SK-N-SH treated with all-trans-retinoic acid at 6 μM for 48 hours (cell line): ENCODE results near the gene ADAM22.

Experiments
- ATAC-seq: fragments of 200-7000 bp; cut with Tn5 transposase; 3 replicates; pipeline ENCODE4 v1.9.1; 2020; ENCODE audit warnings: mild to moderate bottlenecking, moderate library complexity
- ARNTL ChIP-seq: fragments of 450-650 bp; formaldehyde crosslinking; IDR thresholded peaks from 2 replicates; pipeline ENCODE4 v1.5.0; 2020; ENCODE audit warnings: low read depth, mild to moderate bottlenecking, moderate library complexity, borderline replicate concordance
- BACH2 ChIP-seq: fragments of 250-450 bp; sonication (Bioruptor Pico); IDR thresholded peaks from 2 replicates; pipeline ENCODE4 v1.9.0; 2021; ENCODE audit warnings: mild to moderate bottlenecking, borderline replicate concordance
- CREB5 ChIP-seq: fragments of 250-450 bp; sonication (Bioruptor Pico); IDR thresholded peaks from 2 replicates; pipeline ENCODE4 v1.5.1; 2020; ENCODE audit warnings: low read depth, mild to moderate bottlenecking, moderate library complexity
- CSDC2 ChIP-seq: fragments of 250-450 bp; sonication (Bioruptor Pico); IDR thresholded peaks from 2 replicates; pipeline ENCODE4 v1.5.0; 2020; ENCODE audit warnings: mild to moderate bottlenecking, moderate library complexity
- ESRRG ChIP-seq: fragments of 250-450 bp; sonication (Bioruptor Pico); IDR thresholded peaks from 2 replicates; pipeline ENCODE4 v1.6.1; 2021; ENCODE audit warnings: mild to moderate bottlenecking
- GLIS3 ChIP-seq: fragments of 250-450 bp; sonication (Bioruptor Pico); IDR thresholded peaks from 2 replicates; pipeline ENCODE4 v1.5.0; 2020; ENCODE audit warnings: mild to moderate bottlenecking, moderate library complexity
- ISL1 ChIP-seq: fragments of 250-450 bp; sonication (Bioruptor Pico); IDR thresholded peaks from 2 replicates; pipeline ENCODE4 v2.1.2; 2022; ENCODE audit warnings: mild to moderate bottlenecking, moderate library complexity
- OSR1 ChIP-seq: fragments of 250-450 bp; sonication (Bioruptor Pico); IDR thresholded peaks from 2 replicates; pipeline ENCODE4 v1.8.0; 2022; ENCODE audit warnings: moderate library complexity, mild to moderate bottlenecking, inconsistent platforms
- POU6F1 ChIP-seq: fragments of 250-450 bp; sonication (Bioruptor Pico); IDR thresholded peaks from 2 replicates; pipeline ENCODE4 v1.8.0; 2021; ENCODE audit warnings: low read depth, mild to moderate bottlenecking, moderate library complexity, borderline replicate concordance
- PPARA ChIP-seq: fragments of 250-450 bp; sonication (Bioruptor Pico); IDR thresholded peaks from 2 replicates; pipeline ENCODE4 v1.5.0; 2020; ENCODE audit warnings: mild to moderate bottlenecking, borderline replicate concordance
- RARB ChIP-seq: fragments of 250-450 bp; sonication (Bioruptor Pico); IDR thresholded peaks from 2 replicates; pipeline ENCODE4 v1.8.0; 2021; ENCODE audit warnings: mild to moderate bottlenecking, moderate library complexity
- SNAI2 ChIP-seq: fragments of 250-450 bp; sonication (Bioruptor Pico); IDR thresholded peaks from 2 replicates; pipeline ENCODE4 v1.5.0; 2020; ENCODE audit warnings: mild to moderate bottlenecking, moderate library complexity
- TCF4 ChIP-seq: fragments of 250-450 bp; sonication (Bioruptor Pico); IDR thresholded peaks from 2 replicates; pipeline ENCODE4 v1.8.0; 2021; ENCODE audit warnings: mild to moderate bottlenecking, moderate library complexity, borderline replicate concordance
- ZC3H10 ChIP-seq: fragments of 250-450 bp; sonication (Bioruptor Pico); IDR thresholded peaks from 2 replicates; pipeline ENCODE4 v1.5.1; 2021; ENCODE audit warnings: mild to moderate bottlenecking, moderate library complexity
- ZFP3 ChIP-seq: fragments of 250-450 bp; sonication (Bioruptor Pico); IDR thresholded peaks from 2 replicates; pipeline ENCODE4 v1.5.0; 2020; ENCODE audit warnings: mild to moderate bottlenecking, moderate library complexity
- ZFP30 ChIP-seq: fragments of 450-650 bp; formaldehyde crosslinking; IDR thresholded peaks from 2 replicates; pipeline ENCODE4 v1.5.0; 2022; ENCODE audit warnings: mild to moderate bottlenecking, moderate library complexity
- ZNF565 ChIP-seq: fragments of 450-650 bp; formaldehyde crosslinking; conservative IDR thresholded peaks from 2 replicates; pipeline ENCODE4 v1.5.0; 2020; ENCODE audit warnings: low read depth, mild to moderate bottlenecking, moderate library complexity
- ZNF70 ChIP-seq: fragments of 450-650 bp; formaldehyde crosslinking; IDR thresholded peaks from 2 replicates; pipeline ENCODE4 v1.5.0; 2020; ENCODE audit warnings: mild to moderate bottlenecking, moderate library complexity
- ZNF8 ChIP-seq: fragments of 450-650 bp; formaldehyde crosslinking; IDR thresholded peaks from 2 replicates; pipeline ENCODE4 v1.5.0; 2020; ENCODE audit warnings: mild to moderate bottlenecking, moderate library complexity
- TF ChIP-seq, protein P1 (sequence below): fragments of 250-450 bp; sonication (Bioruptor Pico); IDR thresholded peaks from 2 replicates; pipeline ENCODE4 v1.5.1; 2021; ENCODE audit warnings: mild to moderate bottlenecking, moderate library complexity
- TF ChIP-seq, protein P2 (sequence below): fragments of 250-450 bp; sonication (Bioruptor Pico); IDR thresholded peaks from 2 replicates; pipeline ENCODE4 v1.5.0; 2020; ENCODE audit warnings: mild to moderate bottlenecking, moderate library complexity
- TF ChIP-seq, protein P3 (sequence below): fragments of 250-450 bp; sonication (Bioruptor Pico); IDR thresholded peaks from 2 replicates; pipeline ENCODE4 v1.8.0; 2020; ENCODE audit warnings: mild to moderate bottlenecking, moderate library complexity, borderline replicate concordance

The ADAM22 gene

GRCh38 chr7:88009651-88010050, 75.6 kb downstream of the ADAM22 start:
- TF ChIP-seq, protein P1, sequence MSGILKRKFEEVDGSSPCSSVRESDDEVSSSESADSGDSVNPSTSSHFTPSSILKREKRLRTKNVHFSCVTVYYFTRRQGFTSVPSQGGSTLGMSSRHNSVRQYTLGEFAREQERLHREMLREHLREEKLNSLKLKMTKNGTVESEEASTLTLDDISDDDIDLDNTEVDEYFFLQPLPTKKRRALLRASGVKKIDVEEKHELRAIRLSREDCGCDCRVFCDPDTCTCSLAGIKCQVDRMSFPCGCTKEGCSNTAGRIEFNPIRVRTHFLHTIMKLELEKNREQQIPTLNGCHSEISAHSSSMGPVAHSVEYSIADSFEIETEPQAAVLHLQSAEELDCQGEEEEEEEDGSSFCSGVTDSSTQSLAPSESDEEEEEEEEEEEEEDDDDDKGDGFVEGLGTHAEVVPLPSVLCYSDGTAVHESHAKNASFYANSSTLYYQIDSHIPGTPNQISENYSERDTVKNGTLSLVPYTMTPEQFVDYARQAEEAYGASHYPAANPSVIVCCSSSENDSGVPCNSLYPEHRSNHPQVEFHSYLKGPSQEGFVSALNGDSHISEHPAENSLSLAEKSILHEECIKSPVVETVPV (CRISPR knock-in tag), result no peak
- no peak for TF ChIP-seq ZFP30 (CRISPR knock-in tag)
- TF ChIP-seq GLIS3 (CRISPR knock-in tag), result no peak
- ATAC-seq, result no peak

DNA sequence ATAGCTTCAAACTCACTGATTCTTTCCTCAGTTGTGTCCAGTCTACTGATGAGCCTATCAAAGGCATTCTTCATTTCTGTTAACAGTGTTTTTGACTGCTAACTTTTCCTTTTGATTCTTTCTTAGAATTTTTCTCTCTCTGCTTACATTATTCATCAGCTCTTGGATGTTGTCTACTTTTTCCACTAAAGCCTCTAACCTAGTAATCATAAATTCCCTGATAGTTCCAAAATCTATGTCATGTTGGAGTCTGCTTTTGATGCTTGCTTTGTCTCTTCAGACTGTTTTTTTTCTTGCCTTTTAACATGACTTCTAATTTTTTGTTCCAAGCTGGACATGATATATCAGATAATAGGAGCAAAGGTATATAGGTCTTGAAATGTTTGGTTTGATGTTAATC, 78.0 kb downstream of the ADAM22 start:
- TF ChIP-seq, protein P2, sequence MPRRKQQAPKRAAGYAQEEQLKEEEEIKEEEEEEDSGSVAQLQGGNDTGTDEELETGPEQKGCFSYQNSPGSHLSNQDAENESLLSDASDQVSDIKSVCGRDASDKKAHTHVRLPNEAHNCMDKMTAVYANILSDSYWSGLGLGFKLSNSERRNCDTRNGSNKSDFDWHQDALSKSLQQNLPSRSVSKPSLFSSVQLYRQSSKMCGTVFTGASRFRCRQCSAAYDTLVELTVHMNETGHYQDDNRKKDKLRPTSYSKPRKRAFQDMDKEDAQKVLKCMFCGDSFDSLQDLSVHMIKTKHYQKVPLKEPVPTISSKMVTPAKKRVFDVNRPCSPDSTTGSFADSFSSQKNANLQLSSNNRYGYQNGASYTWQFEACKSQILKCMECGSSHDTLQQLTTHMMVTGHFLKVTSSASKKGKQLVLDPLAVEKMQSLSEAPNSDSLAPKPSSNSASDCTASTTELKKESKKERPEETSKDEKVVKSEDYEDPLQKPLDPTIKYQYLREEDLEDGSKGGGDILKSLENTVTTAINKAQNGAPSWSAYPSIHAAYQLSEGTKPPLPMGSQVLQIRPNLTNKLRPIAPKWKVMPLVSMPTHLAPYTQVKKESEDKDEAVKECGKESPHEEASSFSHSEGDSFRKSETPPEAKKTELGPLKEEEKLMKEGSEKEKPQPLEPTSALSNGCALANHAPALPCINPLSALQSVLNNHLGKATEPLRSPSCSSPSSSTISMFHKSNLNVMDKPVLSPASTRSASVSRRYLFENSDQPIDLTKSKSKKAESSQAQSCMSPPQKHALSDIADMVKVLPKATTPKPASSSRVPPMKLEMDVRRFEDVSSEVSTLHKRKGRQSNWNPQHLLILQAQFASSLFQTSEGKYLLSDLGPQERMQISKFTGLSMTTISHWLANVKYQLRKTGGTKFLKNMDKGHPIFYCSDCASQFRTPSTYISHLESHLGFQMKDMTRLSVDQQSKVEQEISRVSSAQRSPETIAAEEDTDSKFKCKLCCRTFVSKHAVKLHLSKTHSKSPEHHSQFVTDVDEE (CRISPR knock-in tag), result no peak
- TF ChIP-seq ZFP3 (CRISPR knock-in tag), result no peak
- TF ChIP-seq CREB5 (CRISPR knock-in tag), result no peak
- no peak for TF ChIP-seq PPARA
- TF ChIP-seq SNAI2, result no peak
- no peak for TF ChIP-seq CSDC2 (CRISPR knock-in tag)
- TF ChIP-seq RARB, result no peak
- TF ChIP-seq POU6F1, result no peak
- no peak for TF ChIP-seq ZNF565 (CRISPR knock-in tag)
- TF ChIP-seq ZNF8 (CRISPR knock-in tag), result no peak
- TF ChIP-seq ZFP30 (CRISPR knock-in tag), result no peak
- TF ChIP-seq, protein P1 (CRISPR knock-in tag), result no peak
- TF ChIP-seq GLIS3 (CRISPR knock-in tag), result no peak
- TF ChIP-seq ISL1 (CRISPR knock-in tag), result no peak
- TF ChIP-seq OSR1 (CRISPR knock-in tag), result no peak
- no peak for TF ChIP-seq ZC3H10
- no peak for TF ChIP-seq ARNTL (CRISPR knock-in tag)
- TF ChIP-seq ZNF70 (CRISPR knock-in tag), result no peak
- TF ChIP-seq BACH2, result no peak
- TF ChIP-seq, protein P3, sequence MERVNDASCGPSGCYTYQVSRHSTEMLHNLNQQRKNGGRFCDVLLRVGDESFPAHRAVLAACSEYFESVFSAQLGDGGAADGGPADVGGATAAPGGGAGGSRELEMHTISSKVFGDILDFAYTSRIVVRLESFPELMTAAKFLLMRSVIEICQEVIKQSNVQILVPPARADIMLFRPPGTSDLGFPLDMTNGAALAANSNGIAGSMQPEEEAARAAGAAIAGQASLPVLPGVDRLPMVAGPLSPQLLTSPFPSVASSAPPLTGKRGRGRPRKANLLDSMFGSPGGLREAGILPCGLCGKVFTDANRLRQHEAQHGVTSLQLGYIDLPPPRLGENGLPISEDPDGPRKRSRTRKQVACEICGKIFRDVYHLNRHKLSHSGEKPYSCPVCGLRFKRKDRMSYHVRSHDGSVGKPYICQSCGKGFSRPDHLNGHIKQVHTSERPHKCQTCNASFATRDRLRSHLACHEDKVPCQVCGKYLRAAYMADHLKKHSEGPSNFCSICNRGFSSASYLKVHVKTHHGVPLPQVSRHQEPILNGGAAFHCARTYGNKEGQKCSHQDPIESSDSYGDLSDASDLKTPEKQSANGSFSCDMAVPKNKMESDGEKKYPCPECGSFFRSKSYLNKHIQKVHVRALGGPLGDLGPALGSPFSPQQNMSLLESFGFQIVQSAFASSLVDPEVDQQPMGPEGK, result no peak
- no peak for ATAC-seq

GRCh38 chr7:88013981-88014380, 79.9 kb downstream of the ADAM22 start:
- no peak for ATAC-seq
- TF ChIP-seq ESRRG (CRISPR knock-in tag) (0 out of 2 replicates have a peak, but pooled peaks have one; percentile 11), POU6F1 (no peak), ZC3H10 (no peak), TCF4 (CRISPR knock-in tag) (peak; percentile 67)
- TF ChIP-seq, protein P2 (CRISPR knock-in tag), result peak; percentile 13; the same call in 1 of the 2 replicates
